Smooth muscle cell (in vitro differentiated cells): ENCODE results near the gene C16orf74. TPM values are rescaled to one million over a fixed set of nuclear protein-coding genes. Genes with fewer than 3 reads are reported as not detected.

Source experiments
- DNase-seq: peaks from one replicate; lab custom pipeline; 2025; ENCODE audit not compliant: unreplicated experiment; lab: John Stamatoyannopoulos, UW
- H2AFZ ChIP-seq: fragments of 200-600 bp; sonication (generic); 2 replicates; pipeline ENCODE4 v1.6.0; 2016; ENCODE audit warnings: antibody characterized with exemption, low read depth, mild to moderate bottlenecking
- H3F3A ChIP-seq: fragments of 200-600 bp; sonication (generic); 2 replicates; pipeline ENCODE4 v1.6.0; 2017; ENCODE audit warnings: antibody characterized with exemption, low read depth
- H3K27ac ChIP-seq: fragments of 200-600 bp; sonication (generic); 2 replicates; pipeline ENCODE4 v1.5.1; 2016; ENCODE audit warnings: low read depth, mild to moderate bottlenecking
- H3K27me3 ChIP-seq: fragments of 200-600 bp; sonication (generic); 2 replicates; pipeline ENCODE4 v1.6.1; 2016; ENCODE audit warnings: low read depth, mild to moderate bottlenecking
- H3K36me3 ChIP-seq: fragments of 200-600 bp; sonication (generic); 2 replicates; pipeline ENCODE4 v1.5.1; 2016; ENCODE audit warnings: low read depth
- H3K4me1 ChIP-seq: fragments of 200-600 bp; sonication (generic); 2 replicates; pipeline ENCODE4 v1.5.1; 2016; ENCODE audit warnings: low read depth
- H3K4me2 ChIP-seq: fragments of 200-600 bp; sonication (generic); 2 replicates; pipeline ENCODE4 v1.6.0; 2016; ENCODE audit warnings: mild to moderate bottlenecking
- H3K4me3 ChIP-seq: fragments of 200-600 bp; sonication (generic); 2 replicates; pipeline ENCODE4 v1.5.1; 2016; ENCODE audit warnings: mild to moderate bottlenecking
- H3K79me2 ChIP-seq: fragments of 200-600 bp; sonication (generic); 2 replicates; pipeline ENCODE4 v1.6.0; 2016; ENCODE audit warnings: low read depth, mild to moderate bottlenecking
- H3K9ac ChIP-seq: fragments of 200-600 bp; sonication (generic); 2 replicates; pipeline ENCODE4 v1.6.0; 2016; ENCODE audit warnings: low read depth
- H3K9me3 ChIP-seq: fragments of 200-600 bp; sonication (generic); replicated peaks from 2 replicates; pipeline ENCODE4 v1.5.1; 2016; ENCODE audit warnings: low read depth
- H4K20me1 ChIP-seq: fragments of 200-600 bp; sonication (generic); 2 replicates; pipeline ENCODE4 v1.6.0; 2016; ENCODE audit warnings: low read depth
- CTCF ChIP-seq: fragments of 200-600 bp; sonication (generic); IDR thresholded peaks from 2 replicates; pipeline ENCODE4 v1.5.1; 2017; ENCODE audit warnings: borderline replicate concordance, mild to moderate bottlenecking, antibody characterized with exemption; ENCODE audit not compliant: insufficient read depth, poor library complexity, severe bottlenecking
- WGBS: methylation state at CpG from one replicate; pipeline ENCODE4 v1.1.7; 2016; ENCODE audit warnings: low lambda C conversion rate; 5-methylcytosine and 5-hydroxymethylcytosine counted together
- polyA plus RNA-seq: library from polyadenylated mRNA; unstranded; fragments of >200 nt; fragmentation: Nextera tagmentation; extraction: Ambion mirVana; gene quantifications from 2 replicates; pipeline ENCODE4 v1.2.1, GENCODE V29; 2016
- total RNA-seq: library from RNA; depleted of rRNA; stranded (reverse); fragments of >200 nt; gene quantifications from 2 replicates; pipeline ENCODE4 v1.2.3, GENCODE V29; 2014

The C16orf74 gene
- total and polyA plus RNA-seq, 2 experiments from 2014 or later = 0.31 to 1.7 TPM

- no peak overlapping the region for H3K4me2 ChIP-seq
- DNase-seq = no peak
- no peaks in the 10 kb centered on the region for H4K20me1 ChIP-seq
- no peaks in the 10 kb centered on the region for H3F3A ChIP-seq
- H3K36me3 ChIP-seq = no peaks in the 10 kb centered on the region
- peaks cover 7% of the 10 kb centered on the region for H3K27me3 ChIP-seq
- WGBS = 93% methylated on average over 14 of the region's 14 CpGs
- no peak overlapping the region for H3K9ac ChIP-seq
- no peaks in the 10 kb centered on the region for H3K9me3 ChIP-seq
- no peak overlapping the region for H3K4me3 ChIP-seq
- H3K27ac ChIP-seq = no peak overlapping the region
- H3K79me2 ChIP-seq = no peaks in the 10 kb centered on the region
- no peaks in the 10 kb centered on the region for H3K4me1 ChIP-seq
- TF ChIP-seq CTCF = no peak
- no peak overlapping the region for H2AFZ ChIP-seq
These were observed 53.5 kb downstream of the C16orf74 start for GRCh38 chr16:85697431-85697830.

- TF ChIP-seq CTCF = no peak
- Histone ChIP-seq H3K9ac (no peak overlapping the region), H3K79me2 (no peaks in the 10 kb centered on the region), H4K20me1 (no peaks in the 10 kb centered on the region), H3K4me3 (no peak overlapping the region), H2AFZ (no peak overlapping the region), H3K36me3 (no peaks in the 10 kb centered on the region), H3F3A (no peaks in the 10 kb centered on the region), H3K9me3 (no peaks in the 10 kb centered on the region), H3K27me3 (peaks cover 7% of the 10 kb centered on the region), H3K4me2 (no peak overlapping the region), H3K27ac (no peak overlapping the region), H3K4me1 (no peaks in the 10 kb centered on the region)
- no peak for DNase-seq
- WGBS = 96% methylated on average over 16 of the region's 16 CpGs
These were observed 54.1 kb downstream of the C16orf74 start for GRCh38 chr16:85696781-85697180.

GRCh38 chr16:85695196-85696128, 55.4 kb downstream of the C16orf74 start:
- H4K20me1 ChIP-seq = no peaks in the 10 kb centered on the region
- no peak overlapping the region for H3K4me2 ChIP-seq
- no peak overlapping the region for H2AFZ ChIP-seq
- no peak overlapping the region for H3K9ac ChIP-seq
- H3K36me3 ChIP-seq = no peaks in the 10 kb centered on the region
- H3K79me2 ChIP-seq = no peaks in the 10 kb centered on the region
- no peak for TF ChIP-seq CTCF
- no peaks in the 10 kb centered on the region for H3K4me1 ChIP-seq
- 84% methylated on average over 24 of the region's 24 CpGs for WGBS
- H3F3A ChIP-seq = no peaks in the 10 kb centered on the region
- peaks cover 7% of the 10 kb centered on the region for H3K27me3 ChIP-seq
- H3K27ac ChIP-seq = no peak overlapping the region
- no peaks in the 10 kb centered on the region for H3K9me3 ChIP-seq
- no peak for DNase-seq
- no peak overlapping the region for H3K4me3 ChIP-seq
